Measurements from ENCODE around the gene THAP7. TPM values are rescaled to one million over a fixed set of nuclear protein-coding genes. Genes with fewer than 3 reads are reported as not detected.

THAP7 gene
- total and polyA plus RNA-seq, 2 donors from 2014 or later = 25.5 to 44.1 TPM

GRCh38 chr22:20998411-20999336 is 3.2 kb downstream of the THAP7 start:
- peaks cover 0 to 9% (median 5%) of the 10 kb centered on the region in 3 donors for H3K36me3 ChIP-seq (ENCODE audit: control insufficient read depth in 2 of 3, insufficient read depth in 3 of 3, low read length in 3 of 3)
- no peak overlapping the region for H3K9ac ChIP-seq (ENCODE audit: low read length in 3 of 3)
- no peak for FAIRE-seq

GRCh38 chr22:20997536-20998257 is 4.2 kb downstream of the THAP7 start:
- no peak overlapping the region for H3K4me3 ChIP-seq (ENCODE audit: low read length in 3 of 3)
- H3K27ac ChIP-seq (ENCODE audit: low read depth in 2 of 2, low read length in 2 of 2) = no peak overlapping the region
- H3K4me1 ChIP-seq (ENCODE audit: control insufficient read depth in 2 of 3, insufficient read depth in 2 of 3, low read depth in 1 of 3, low read length in 3 of 3) = peaks cover 0 to 17% (median 4%) of the 10 kb centered on the region in 3 donors
- no peak overlapping the region for H3K9ac ChIP-seq (ENCODE audit: low read length in 3 of 3)
- H3K27me3 ChIP-seq (ENCODE audit: control insufficient read depth, insufficient read depth, low read length) = no peaks in the 10 kb centered on the region
- intact Hi-C loops (cut with DNase I) = no loop called here
- H3K9me3 ChIP-seq (ENCODE audit: control insufficient read depth in 2 of 3, insufficient read depth in 1 of 3, low read length in 3 of 3) = no peaks in the 10 kb centered on the region
- peaks cover 0 to 9% (median 5%) of the 10 kb centered on the region in 3 donors for H3K36me3 ChIP-seq (ENCODE audit: control insufficient read depth in 2 of 3, insufficient read depth in 3 of 3, low read length in 3 of 3)
- no peak for FAIRE-seq
- no peak for TF ChIP-seq CTCF (IDR thresholded peaks at IDR 0.05; ENCODE audit: borderline replicate concordance, extremely low read depth, insufficient read depth)
- DNase-seq = peak in 1 of 5 donors; percentile 65

More at GRCh38 chr22:20998411-20999336, 3.2 kb downstream of the THAP7 start:
- H3K4me1 ChIP-seq (ENCODE audit: control insufficient read depth in 2 of 3, insufficient read depth in 2 of 3, low read depth in 1 of 3, low read length in 3 of 3) = peaks cover 0 to 24% (median 4%) of the 10 kb centered on the region in 3 donors
- no peak overlapping the region for H3K4me3 ChIP-seq (ENCODE audit: low read length in 3 of 3)
- no peak overlapping the region for H3K27ac ChIP-seq (ENCODE audit: low read depth in 2 of 2, low read length in 2 of 2)
- peak in 1 of 5 donors; percentile 61 for DNase-seq
- intact Hi-C loops (cut with DNase I) = no loop called here
- TF ChIP-seq CTCF (IDR thresholded peaks at IDR 0.05; ENCODE audit: borderline replicate concordance, extremely low read depth, insufficient read depth) = no peak
- H3K9me3 ChIP-seq (ENCODE audit: control insufficient read depth in 2 of 3, insufficient read depth in 1 of 3, low read length in 3 of 3) = no peaks in the 10 kb centered on the region
- no peaks in the 10 kb centered on the region for H3K27me3 ChIP-seq (ENCODE audit: control insufficient read depth, insufficient read depth, low read length)

GRCh38 chr22:20996598-20997535 is 5.1 kb downstream of the THAP7 start:
- Histone ChIP-seq H3K9ac (ENCODE audit: low read length in 3 of 3) (no peak overlapping the region), H3K9me3 (ENCODE audit: control insufficient read depth in 2 of 3, insufficient read depth in 1 of 3, low read length in 3 of 3) (no peaks in the 10 kb centered on the region), H3K4me1 (ENCODE audit: control insufficient read depth in 2 of 3, insufficient read depth in 2 of 3, low read depth in 1 of 3, low read length in 3 of 3) (peaks cover 0 to 16% (median 4%) of the 10 kb centered on the region in 3 donors), H3K27me3 (ENCODE audit: control insufficient read depth, insufficient read depth, low read length) (no peaks in the 10 kb centered on the region), H3K36me3 (ENCODE audit: control insufficient read depth in 2 of 3, insufficient read depth in 3 of 3, low read length in 3 of 3) (peaks cover 0 to 17% (median 8%) of the 10 kb centered on the region in 3 donors), H3K27ac (ENCODE audit: low read depth in 2 of 2, low read length in 2 of 2) (no peak overlapping the region), H3K4me3 (ENCODE audit: low read length in 3 of 3) (no peak overlapping the region)
- no peak for TF ChIP-seq CTCF (IDR thresholded peaks at IDR 0.05; ENCODE audit: borderline replicate concordance, extremely low read depth, insufficient read depth)
- DNase-seq = peak in 1 of 5 donors; percentile 77
- FAIRE-seq = no peak
- intact Hi-C loops (cut with DNase I) = no loop called here
